Smooth muscle cell (in vitro differentiated cells): ENCODE data around the gene RPL23. TPM values are rescaled to one million over a fixed set of nuclear protein-coding genes. Genes with fewer than 3 reads are reported as not detected.

ENCODE experiments used
- DNase-seq: peaks from one replicate; lab custom pipeline; 2025; ENCODE audit not compliant: unreplicated experiment; lab: John Stamatoyannopoulos, UW
- H2AFZ ChIP-seq: fragments of 200-600 bp; sonication (generic); 2 replicates; pipeline ENCODE4 v1.6.0; 2016; ENCODE audit warnings: antibody characterized with exemption, low read depth, mild to moderate bottlenecking
- H3F3A ChIP-seq: fragments of 200-600 bp; sonication (generic); 2 replicates; pipeline ENCODE4 v1.6.0; 2017; ENCODE audit warnings: antibody characterized with exemption, low read depth
- H3K27ac ChIP-seq: fragments of 200-600 bp; sonication (generic); 2 replicates; pipeline ENCODE4 v1.5.1; 2016; ENCODE audit warnings: low read depth, mild to moderate bottlenecking
- H3K27me3 ChIP-seq: fragments of 200-600 bp; sonication (generic); 2 replicates; pipeline ENCODE4 v1.6.1; 2016; ENCODE audit warnings: low read depth, mild to moderate bottlenecking
- H3K36me3 ChIP-seq: fragments of 200-600 bp; sonication (generic); 2 replicates; pipeline ENCODE4 v1.5.1; 2016; ENCODE audit warnings: low read depth
- H3K4me1 ChIP-seq: fragments of 200-600 bp; sonication (generic); 2 replicates; pipeline ENCODE4 v1.5.1; 2016; ENCODE audit warnings: low read depth
- H3K4me2 ChIP-seq: fragments of 200-600 bp; sonication (generic); 2 replicates; pipeline ENCODE4 v1.6.0; 2016; ENCODE audit warnings: mild to moderate bottlenecking
- H3K4me3 ChIP-seq: fragments of 200-600 bp; sonication (generic); 2 replicates; pipeline ENCODE4 v1.5.1; 2016; ENCODE audit warnings: mild to moderate bottlenecking
- H3K79me2 ChIP-seq: fragments of 200-600 bp; sonication (generic); 2 replicates; pipeline ENCODE4 v1.6.0; 2016; ENCODE audit warnings: low read depth, mild to moderate bottlenecking
- H3K9ac ChIP-seq: fragments of 200-600 bp; sonication (generic); 2 replicates; pipeline ENCODE4 v1.6.0; 2016; ENCODE audit warnings: low read depth
- H3K9me3 ChIP-seq: fragments of 200-600 bp; sonication (generic); replicated peaks from 2 replicates; pipeline ENCODE4 v1.5.1; 2016; ENCODE audit warnings: low read depth
- H4K20me1 ChIP-seq: fragments of 200-600 bp; sonication (generic); 2 replicates; pipeline ENCODE4 v1.6.0; 2016; ENCODE audit warnings: low read depth
- WGBS: methylation state at CpG from one replicate; pipeline ENCODE4 v1.1.7; 2016; ENCODE audit warnings: low lambda C conversion rate; 5-methylcytosine and 5-hydroxymethylcytosine counted together
- polyA plus RNA-seq: library from polyadenylated mRNA; unstranded; fragments of >200 nt; fragmentation: Nextera tagmentation; extraction: Ambion mirVana; gene quantifications from 2 replicates; pipeline ENCODE4 v1.2.1, GENCODE V29; 2016
- total RNA-seq: library from RNA; depleted of rRNA; stranded (reverse); fragments of >200 nt; gene quantifications from 2 replicates; pipeline ENCODE4 v1.2.3, GENCODE V29; 2014
- TF ChIP-seq, protein P1 (sequence below): fragments of 200-600 bp; sonication (generic); IDR thresholded peaks from 2 replicates; pipeline ENCODE4 v1.5.1; 2017; ENCODE audit warnings: borderline replicate concordance, mild to moderate bottlenecking, antibody characterized with exemption; ENCODE audit not compliant: insufficient read depth, poor library complexity, severe bottlenecking

The RPL23 gene
- total RNA-seq (1,675 and 1,715 TPM in 2 replicates), polyA plus RNA-seq (435 and 499 TPM in 2 replicates)

DNA sequence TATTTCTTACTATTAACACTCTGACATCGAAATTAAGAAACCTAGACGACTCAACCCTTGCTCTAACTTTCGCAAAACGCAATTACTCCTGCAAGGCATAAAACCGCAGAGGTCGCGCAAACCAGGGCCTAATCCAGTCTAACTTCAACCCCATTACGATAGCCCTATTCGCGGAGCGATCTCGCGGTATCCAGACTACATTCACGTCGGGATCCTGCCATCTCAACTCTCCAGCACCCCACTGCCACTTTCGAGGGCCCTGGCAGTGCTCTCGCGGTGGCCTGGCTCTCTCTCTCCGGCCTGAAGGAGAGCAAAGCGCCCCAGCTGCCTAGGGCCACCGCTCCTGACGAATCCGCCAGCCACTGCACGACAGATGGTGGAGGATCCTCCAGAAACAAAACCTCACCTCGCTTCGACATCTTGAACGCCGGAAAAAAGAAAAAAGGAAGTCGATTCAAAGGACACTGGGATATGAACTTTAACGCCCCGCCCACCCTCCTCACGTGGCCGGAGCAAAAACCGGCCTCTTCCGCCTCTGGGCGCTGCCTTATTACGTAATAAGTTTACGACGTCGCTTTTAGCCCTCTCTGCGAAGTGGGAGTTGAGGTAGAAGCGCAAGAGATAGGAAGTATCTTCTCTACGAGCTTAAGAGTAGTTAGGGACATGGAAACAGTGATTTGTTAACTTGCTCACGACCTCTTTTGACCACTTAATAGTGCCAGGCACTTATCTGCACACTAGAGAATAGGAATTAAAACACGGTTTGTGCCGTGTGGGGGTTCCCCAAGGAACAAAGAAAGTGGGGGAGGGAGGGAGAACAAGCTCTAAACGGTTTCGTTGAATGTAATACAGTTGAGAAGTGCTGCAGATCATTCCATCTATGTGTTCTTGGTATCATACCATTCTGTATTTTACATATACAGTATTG is at the start of gene RPL23:
RPL23 (minus strand) TSS at position 430 of the 928 bp plus-strand sequence; CDS start at position 419, 11 bp downstream.
- peaks cover 36% of the 10 kb centered on the region for H3K79me2 ChIP-seq
- no peaks in the 10 kb centered on the region for H3K27me3 ChIP-seq
- H3K9ac ChIP-seq, result peak within 1 kb of the TSS; percentile 97
- H3K9me3 ChIP-seq, result no peaks in the 10 kb centered on the region
- peaks cover 47% of the 10 kb centered on the region for H4K20me1 ChIP-seq
- H2AFZ ChIP-seq, result peak within 1 kb of the TSS; percentile 88
- H3F3A ChIP-seq, result peaks cover 25% of the 10 kb centered on the region
- peak within 1 kb of the TSS; percentile 98 for H3K27ac ChIP-seq
- DNase-seq, result peak; percentile 85
- peaks cover 4% of the 10 kb centered on the region for H3K36me3 ChIP-seq
- WGBS, result under 1% methylated on average over 48 of the region's 48 CpGs
- H3K4me3 ChIP-seq, result peak within 1 kb of the TSS; percentile 83
- TF ChIP-seq, protein P1, sequence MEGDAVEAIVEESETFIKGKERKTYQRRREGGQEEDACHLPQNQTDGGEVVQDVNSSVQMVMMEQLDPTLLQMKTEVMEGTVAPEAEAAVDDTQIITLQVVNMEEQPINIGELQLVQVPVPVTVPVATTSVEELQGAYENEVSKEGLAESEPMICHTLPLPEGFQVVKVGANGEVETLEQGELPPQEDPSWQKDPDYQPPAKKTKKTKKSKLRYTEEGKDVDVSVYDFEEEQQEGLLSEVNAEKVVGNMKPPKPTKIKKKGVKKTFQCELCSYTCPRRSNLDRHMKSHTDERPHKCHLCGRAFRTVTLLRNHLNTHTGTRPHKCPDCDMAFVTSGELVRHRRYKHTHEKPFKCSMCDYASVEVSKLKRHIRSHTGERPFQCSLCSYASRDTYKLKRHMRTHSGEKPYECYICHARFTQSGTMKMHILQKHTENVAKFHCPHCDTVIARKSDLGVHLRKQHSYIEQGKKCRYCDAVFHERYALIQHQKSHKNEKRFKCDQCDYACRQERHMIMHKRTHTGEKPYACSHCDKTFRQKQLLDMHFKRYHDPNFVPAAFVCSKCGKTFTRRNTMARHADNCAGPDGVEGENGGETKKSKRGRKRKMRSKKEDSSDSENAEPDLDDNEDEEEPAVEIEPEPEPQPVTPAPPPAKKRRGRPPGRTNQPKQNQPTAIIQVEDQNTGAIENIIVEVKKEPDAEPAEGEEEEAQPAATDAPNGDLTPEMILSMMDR, result no peak
- peaks cover 22% of the 10 kb centered on the region for H3K4me1 ChIP-seq
- H3K4me2 ChIP-seq, result peak within 1 kb of the TSS; percentile 100

DNA sequence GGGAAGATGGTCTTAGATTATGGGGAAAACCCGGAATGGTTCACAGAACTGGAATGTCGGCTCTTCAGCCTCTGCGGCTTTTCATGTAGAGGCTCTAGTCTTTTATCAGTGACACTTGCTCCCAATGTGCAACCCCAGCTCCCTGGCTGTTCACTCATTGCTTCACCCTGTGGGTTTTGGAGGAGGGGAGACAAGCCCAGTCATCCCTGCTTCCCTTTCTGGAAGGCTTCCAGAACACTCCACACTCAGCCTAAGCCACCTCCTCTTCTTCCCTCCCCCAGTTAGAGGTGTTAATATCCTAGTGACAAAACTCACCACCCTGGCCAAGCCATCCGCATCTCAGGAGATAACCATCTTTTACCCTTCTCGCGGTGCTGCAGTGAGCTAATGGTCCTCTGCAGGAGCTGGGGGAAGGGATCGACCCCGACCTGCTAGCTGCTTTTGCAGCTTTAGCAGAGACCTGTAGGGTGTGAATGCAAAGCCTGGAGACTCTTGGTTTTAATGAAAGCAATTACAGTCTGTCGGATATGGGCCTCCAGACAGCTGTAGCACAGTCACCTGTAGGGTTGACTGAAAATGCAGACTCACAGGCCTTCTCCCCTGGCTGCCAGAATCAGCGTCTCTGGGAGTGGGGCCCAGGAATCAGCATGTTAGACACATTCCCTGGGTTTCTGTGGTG is 47.6 kb upstream of the RPL23 start:
- Histone ChIP-seq H3K4me3 (no peak overlapping the region), H4K20me1 (peaks cover 100% of the 10 kb centered on the region), H2AFZ (no peak overlapping the region), H3K4me2 (peak overlapping the region; percentile 66), H3K4me1 (peaks cover 27% of the 10 kb centered on the region), H3K79me2 (peaks cover 44% of the 10 kb centered on the region), H3K9ac (no peak overlapping the region), H3K27me3 (no peaks in the 10 kb centered on the region), H3K27ac (peak overlapping the region; percentile 83), H3K36me3 (peaks cover 8% of the 10 kb centered on the region), H3F3A (peaks cover 31% of the 10 kb centered on the region), H3K9me3 (no peaks in the 10 kb centered on the region)
- TF ChIP-seq, protein P1, result no peak
- 11% methylated on average over 10 of the region's 10 CpGs for WGBS
- DNase-seq, result peak; percentile 26

DNA sequence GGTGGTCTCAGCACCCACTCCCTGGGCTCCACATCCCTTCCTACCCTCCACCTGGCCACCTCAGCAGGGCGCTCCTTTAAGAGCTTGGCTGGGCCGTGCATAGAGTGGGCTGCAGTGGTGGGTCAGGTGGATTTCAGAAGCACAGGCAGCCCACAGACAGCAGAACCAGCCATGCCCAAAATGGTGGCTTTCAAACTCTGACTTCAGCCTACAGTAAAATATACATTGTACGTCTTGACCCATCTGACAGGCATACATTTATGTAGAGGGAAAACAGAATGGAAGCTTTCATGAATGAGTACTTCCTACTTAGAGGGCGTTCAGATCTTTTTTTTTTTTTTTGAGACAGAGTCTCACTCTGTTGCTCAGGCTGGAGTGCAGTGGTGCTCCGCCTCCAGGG is 45.9 kb upstream of the RPL23 start:
- Histone ChIP-seq H2AFZ (no peak overlapping the region), H3K9ac (no peak overlapping the region), H3K4me2 (no peak overlapping the region), H3K36me3 (peaks cover 8% of the 10 kb centered on the region), H3F3A (peaks cover 36% of the 10 kb centered on the region), H3K79me2 (peaks cover 29% of the 10 kb centered on the region), H3K4me1 (peaks cover 37% of the 10 kb centered on the region), H3K9me3 (no peaks in the 10 kb centered on the region), H3K4me3 (no peak overlapping the region), H4K20me1 (peaks cover 100% of the 10 kb centered on the region), H3K27me3 (no peaks in the 10 kb centered on the region), H3K27ac (peak overlapping the region; percentile 83)
- no peak for DNase-seq
- WGBS, result 91% methylated on average over 5 of the region's 5 CpGs
- TF ChIP-seq, protein P1, result no peak
